ENCODE data around the gene PLXNB3.

Gene PLXNB3

DNA sequence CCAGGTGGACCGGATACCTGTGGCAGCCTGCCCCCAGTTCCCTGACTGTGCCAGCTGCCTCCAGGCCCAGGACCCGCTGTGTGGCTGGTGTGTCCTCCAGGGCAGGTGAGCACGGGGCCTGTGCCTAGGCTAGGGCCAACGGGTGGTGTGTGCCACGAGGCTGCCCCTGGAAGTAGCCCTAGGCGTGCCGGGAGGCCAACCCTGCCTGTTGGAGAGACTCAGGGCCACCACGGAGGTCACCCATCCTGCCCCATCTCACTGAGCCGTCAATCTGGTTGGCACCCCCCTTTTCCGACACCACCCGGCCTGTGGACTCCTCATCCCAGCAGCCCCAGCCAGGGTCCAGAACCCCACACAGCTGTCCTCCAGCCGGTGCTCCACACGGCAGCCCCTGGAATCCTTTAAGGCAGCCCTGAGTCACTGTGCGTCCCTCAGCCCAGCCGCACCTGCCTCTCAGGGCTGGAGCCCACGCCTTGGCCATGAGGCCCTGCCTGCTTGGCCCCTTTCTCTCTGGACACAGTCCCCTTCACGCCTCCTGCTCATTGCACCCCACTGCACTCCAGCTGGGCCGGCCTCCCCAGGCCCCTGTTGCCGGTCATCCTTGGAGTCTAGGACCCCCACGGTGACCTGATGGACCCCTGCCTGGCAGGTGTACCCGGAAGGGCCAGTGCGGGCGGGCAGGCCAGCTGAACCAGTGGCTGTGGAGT lies 5.3 kb downstream of the PLXNB3 start:
- H3K36me3 ChIP-seq (ENCODE audit: control insufficient read depth, insufficient read depth, low read length): no peaks in the 10 kb centered on the region
- H3K27me3 ChIP-seq (ENCODE audit: control insufficient read depth, insufficient read depth, low read length, poor library complexity, severe bottlenecking): no peaks in the 10 kb centered on the region
- WGBS, 2 experiments: 93% methylated on average over 23 of the region's 23 CpGs
- H3K9me3 ChIP-seq (ENCODE audit: control insufficient read depth, low read length): no peaks in the 10 kb centered on the region
- H3K4me3 ChIP-seq (ENCODE audit: insufficient read depth, low read depth, low read length): no peak overlapping the region
- H3K27ac ChIP-seq (ENCODE audit: insufficient read depth, low read depth, low read length, poor library complexity, severe bottlenecking): no peak overlapping the region
- H3K4me1 ChIP-seq (ENCODE audit: control insufficient read depth, insufficient read depth, low read length): peaks cover 15% of the 10 kb centered on the region

DNA sequence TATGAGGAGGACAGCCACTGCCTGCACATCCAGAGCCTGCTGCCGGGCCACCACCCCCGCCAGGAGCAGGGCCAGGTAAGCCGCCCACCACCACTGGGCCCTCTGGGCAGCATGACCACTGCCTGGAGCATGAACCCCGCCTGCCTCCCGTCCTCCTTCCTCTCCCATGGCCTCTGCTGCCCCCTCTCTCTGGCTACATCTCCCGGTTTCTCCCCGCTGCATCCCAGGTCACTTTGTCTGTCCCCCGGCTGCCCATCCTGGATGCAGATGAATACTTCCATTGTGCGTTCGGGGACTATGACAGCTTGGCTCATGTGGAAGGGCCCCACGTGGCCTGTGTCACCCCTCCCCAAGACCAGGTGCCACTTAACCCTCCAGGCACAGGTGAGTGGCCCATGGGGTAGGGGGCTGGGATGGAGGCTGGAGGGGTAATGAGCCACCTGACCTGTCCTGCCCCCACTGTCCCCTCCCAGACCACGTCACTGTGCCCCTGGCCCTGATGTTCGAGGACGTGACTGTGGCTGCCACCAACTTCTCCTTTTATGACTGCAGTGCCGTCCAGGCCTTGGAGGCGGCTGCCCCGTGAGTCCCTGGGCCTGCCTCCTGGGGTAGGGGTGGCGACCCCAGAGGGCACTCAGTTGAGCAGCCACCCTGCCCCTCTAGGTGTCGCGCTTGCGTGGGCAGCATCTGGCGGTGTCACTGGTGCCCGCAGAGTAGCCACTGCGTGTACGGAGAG lies 6.0 kb downstream of the PLXNB3 start:
- peaks cover 11% of the 10 kb centered on the region for H3K4me1 ChIP-seq (ENCODE audit: control insufficient read depth, insufficient read depth, low read length)
- 89 to 91% methylated on average over 25 of the region's 25 CpGs for WGBS, 2 experiments
- no peak overlapping the region for H3K27ac ChIP-seq (ENCODE audit: insufficient read depth, low read depth, low read length, poor library complexity, severe bottlenecking)
- no peaks in the 10 kb centered on the region for H3K36me3 ChIP-seq (ENCODE audit: control insufficient read depth, insufficient read depth, low read length)
- H3K4me3 ChIP-seq (ENCODE audit: insufficient read depth, low read depth, low read length): no peak overlapping the region
- no peaks in the 10 kb centered on the region for H3K27me3 ChIP-seq (ENCODE audit: control insufficient read depth, insufficient read depth, low read length, poor library complexity, severe bottlenecking)
- H3K9me3 ChIP-seq (ENCODE audit: control insufficient read depth, low read length): no peaks in the 10 kb centered on the region

DNA sequence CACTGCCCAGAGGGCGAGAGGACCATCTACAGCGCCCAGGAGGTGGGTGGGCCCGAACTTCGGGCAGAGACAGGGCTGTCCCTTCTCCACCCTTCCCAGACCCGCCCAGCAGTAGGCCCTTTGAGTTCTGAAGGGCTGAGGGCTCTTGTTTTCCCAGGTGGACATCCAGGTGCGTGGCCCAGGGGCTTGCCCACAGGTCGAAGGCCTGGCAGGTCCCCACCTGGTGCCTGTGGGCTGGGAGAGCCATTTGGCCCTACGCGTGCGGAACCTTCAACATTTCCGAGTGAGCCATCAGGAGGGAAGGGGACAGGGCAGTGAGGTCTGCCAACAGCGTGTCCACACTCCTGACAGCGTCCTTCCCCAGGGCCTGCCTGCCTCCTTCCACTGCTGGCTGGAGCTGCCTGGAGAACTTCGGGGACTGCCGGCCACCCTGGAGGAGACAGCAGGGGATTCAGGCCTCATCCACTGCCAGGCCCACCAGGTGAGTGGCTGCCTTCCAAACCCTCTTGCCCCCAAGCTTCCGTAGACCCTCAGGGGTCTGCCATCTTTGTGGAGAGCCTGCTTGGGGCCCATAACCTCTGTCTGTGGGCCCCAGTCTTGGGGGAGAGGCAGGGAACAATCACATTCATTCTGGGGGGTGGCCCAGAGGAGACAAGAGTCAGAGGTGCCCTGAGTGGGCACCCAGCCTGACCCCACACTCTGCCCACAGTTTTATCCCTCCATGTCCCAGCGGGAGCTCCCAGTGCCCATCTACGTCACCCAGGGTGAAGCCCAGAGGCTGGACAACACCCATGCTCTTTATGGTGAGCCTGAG lies 6.8 kb downstream of the PLXNB3 start:
- Histone ChIP-seq H3K9me3 (ENCODE audit: control insufficient read depth, low read length) (no peaks in the 10 kb centered on the region), H3K27ac (ENCODE audit: insufficient read depth, low read depth, low read length, poor library complexity, severe bottlenecking) (no peak overlapping the region), H3K4me3 (ENCODE audit: insufficient read depth, low read depth, low read length) (no peak overlapping the region), H3K36me3 (ENCODE audit: control insufficient read depth, insufficient read depth, low read length) (no peaks in the 10 kb centered on the region), H3K4me1 (ENCODE audit: control insufficient read depth, insufficient read depth, low read length) (peaks cover 4% of the 10 kb centered on the region), H3K27me3 (ENCODE audit: control insufficient read depth, insufficient read depth, low read length, poor library complexity, severe bottlenecking) (no peaks in the 10 kb centered on the region)
- WGBS, 2 experiments: 94 to 95% methylated on average over 18 of the region's 18 CpGs

DNA sequence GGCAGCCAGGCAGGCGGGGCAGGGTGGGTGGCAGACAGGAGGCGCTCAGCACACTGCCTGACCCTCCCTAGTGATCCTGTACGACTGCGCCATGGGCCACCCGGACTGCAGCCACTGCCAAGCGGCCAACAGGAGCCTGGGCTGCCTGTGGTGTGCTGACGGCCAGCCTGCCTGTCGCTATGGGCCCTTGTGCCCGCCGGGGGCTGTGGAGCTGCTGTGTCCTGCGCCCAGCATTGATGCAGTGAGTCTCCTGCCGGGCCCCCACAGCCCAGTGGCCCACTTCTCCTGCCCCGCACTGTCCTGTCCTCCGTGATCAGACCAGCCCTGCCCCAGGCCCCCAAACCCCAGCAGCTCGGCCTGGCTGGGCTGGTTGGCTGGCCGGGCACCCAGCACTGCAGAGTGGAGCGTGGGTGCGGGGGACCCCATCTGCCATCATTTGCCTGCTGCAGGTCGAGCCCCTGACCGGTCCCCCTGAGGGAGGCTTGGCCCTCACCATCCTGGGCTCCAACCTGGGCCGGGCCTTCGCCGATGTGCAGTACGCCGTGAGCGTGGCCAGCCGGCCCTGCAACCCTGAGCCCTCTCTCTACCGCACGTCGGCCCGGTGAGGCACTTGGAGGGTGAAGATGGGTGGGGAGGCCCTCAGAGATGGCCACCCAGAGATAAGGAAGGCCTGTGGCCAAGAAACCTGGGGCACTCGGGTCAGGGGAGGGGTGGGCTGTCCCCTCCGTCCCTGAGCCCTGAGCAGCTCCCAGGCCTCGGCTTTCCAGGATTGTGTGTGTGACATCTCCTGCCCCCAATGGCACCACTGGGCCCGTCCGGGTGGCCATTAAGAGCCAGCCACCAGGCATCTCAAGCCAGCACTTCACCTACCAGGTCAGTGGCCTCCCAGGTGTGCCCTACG lies 7.6 kb downstream of the PLXNB3 start:
- no peaks in the 10 kb centered on the region for H3K27me3 ChIP-seq (ENCODE audit: control insufficient read depth, insufficient read depth, low read length, poor library complexity, severe bottlenecking)
- WGBS, 2 experiments: 91% methylated on average over 37 of the region's 37 CpGs
- H3K4me3 ChIP-seq (ENCODE audit: insufficient read depth, low read depth, low read length): no peak overlapping the region
- peaks cover under 1% of the 10 kb centered on the region for H3K4me1 ChIP-seq (ENCODE audit: control insufficient read depth, insufficient read depth, low read length)
- no peaks in the 10 kb centered on the region for H3K36me3 ChIP-seq (ENCODE audit: control insufficient read depth, insufficient read depth, low read length)
- no peak overlapping the region for H3K27ac ChIP-seq (ENCODE audit: insufficient read depth, low read depth, low read length, poor library complexity, severe bottlenecking)
- no peaks in the 10 kb centered on the region for H3K9me3 ChIP-seq (ENCODE audit: control insufficient read depth, low read length)

DNA sequence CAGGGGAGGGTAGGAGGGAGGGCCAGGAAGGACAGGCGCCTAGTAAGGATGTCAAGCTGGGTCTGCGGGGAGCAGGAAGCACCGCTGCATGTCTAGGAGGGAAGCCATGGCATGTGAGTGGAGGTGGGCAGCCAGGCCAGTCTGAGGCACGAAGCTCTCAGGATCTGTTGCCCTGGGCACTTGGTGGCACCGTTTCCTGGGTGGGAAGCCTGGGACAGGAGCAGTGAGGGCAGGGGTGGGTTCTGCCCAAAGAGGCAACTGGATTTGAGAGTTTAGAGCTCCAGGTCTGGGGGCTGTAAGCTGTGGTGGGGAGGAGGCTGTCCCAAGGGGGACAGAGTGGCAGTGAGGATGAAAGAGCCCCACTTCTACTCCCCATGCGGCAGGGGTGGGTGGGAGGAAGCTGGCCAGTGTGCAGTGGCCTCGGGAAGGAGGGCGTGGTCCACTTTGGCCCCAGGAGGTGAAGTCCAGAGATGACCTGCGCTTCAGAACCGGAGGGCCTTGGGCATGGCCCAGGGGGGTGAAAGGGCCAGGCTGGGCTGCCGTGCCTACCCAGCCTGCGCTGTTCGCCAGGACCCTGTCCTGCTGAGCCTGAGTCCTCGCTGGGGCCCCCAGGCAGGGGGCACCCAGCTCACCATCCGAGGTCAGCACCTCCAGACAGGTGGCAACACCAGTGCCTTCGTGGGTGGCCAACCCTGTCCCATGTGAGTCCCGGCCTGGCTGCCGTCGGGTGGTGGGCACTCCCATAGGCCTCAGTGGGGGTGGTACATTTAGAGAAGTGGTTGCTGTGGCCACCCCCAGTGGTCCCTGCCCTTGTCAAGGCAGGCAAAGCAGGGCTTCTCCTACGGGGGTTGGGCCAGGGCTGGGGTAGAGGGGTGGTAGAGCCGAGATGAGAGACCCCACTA lies 8.5 kb downstream of the PLXNB3 start:
- 88 to 90% methylated on average over 21 of the region's 21 CpGs for WGBS, 2 experiments
- no peaks in the 10 kb centered on the region for H3K4me1 ChIP-seq (ENCODE audit: control insufficient read depth, insufficient read depth, low read length)
- no peaks in the 10 kb centered on the region for H3K27me3 ChIP-seq (ENCODE audit: control insufficient read depth, insufficient read depth, low read length, poor library complexity, severe bottlenecking)
- H3K27ac ChIP-seq (ENCODE audit: insufficient read depth, low read depth, low read length, poor library complexity, severe bottlenecking): no peak overlapping the region
- no peak overlapping the region for H3K4me3 ChIP-seq (ENCODE audit: insufficient read depth, low read depth, low read length)
- H3K9me3 ChIP-seq (ENCODE audit: control insufficient read depth, low read length): no peaks in the 10 kb centered on the region
- H3K36me3 ChIP-seq (ENCODE audit: control insufficient read depth, insufficient read depth, low read length): no peaks in the 10 kb centered on the region

DNA sequence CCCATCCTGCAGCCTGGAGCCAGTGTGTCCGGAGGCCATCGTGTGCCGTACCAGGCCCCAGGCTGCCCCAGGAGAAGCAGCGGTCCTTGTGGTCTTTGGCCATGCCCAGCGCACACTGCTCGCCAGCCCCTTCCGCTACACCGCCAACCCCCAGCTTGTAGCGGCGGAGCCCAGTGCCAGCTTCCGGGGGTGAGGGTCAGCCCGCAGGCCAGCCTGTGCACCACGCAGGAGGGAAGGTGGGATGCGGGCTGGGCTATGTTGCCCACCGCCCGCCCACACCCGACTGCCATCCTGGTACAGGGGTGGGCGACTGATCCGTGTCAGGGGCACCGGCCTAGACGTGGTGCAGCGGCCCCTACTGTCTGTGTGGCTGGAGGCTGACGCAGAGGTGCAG lies 9.2 kb downstream of the PLXNB3 start:
- no peaks in the 10 kb centered on the region for H3K4me1 ChIP-seq (ENCODE audit: control insufficient read depth, insufficient read depth, low read length)
- no peaks in the 10 kb centered on the region for H3K27me3 ChIP-seq (ENCODE audit: control insufficient read depth, insufficient read depth, low read length, poor library complexity, severe bottlenecking)
- H3K9me3 ChIP-seq (ENCODE audit: control insufficient read depth, low read length): no peaks in the 10 kb centered on the region
- H3K36me3 ChIP-seq (ENCODE audit: control insufficient read depth, insufficient read depth, low read length): no peaks in the 10 kb centered on the region
- 96% methylated on average over 23 of the region's 23 CpGs for WGBS, 2 experiments
- H3K4me3 ChIP-seq (ENCODE audit: insufficient read depth, low read depth, low read length): no peak overlapping the region
- no peak overlapping the region for H3K27ac ChIP-seq (ENCODE audit: insufficient read depth, low read depth, low read length, poor library complexity, severe bottlenecking)

DNA sequence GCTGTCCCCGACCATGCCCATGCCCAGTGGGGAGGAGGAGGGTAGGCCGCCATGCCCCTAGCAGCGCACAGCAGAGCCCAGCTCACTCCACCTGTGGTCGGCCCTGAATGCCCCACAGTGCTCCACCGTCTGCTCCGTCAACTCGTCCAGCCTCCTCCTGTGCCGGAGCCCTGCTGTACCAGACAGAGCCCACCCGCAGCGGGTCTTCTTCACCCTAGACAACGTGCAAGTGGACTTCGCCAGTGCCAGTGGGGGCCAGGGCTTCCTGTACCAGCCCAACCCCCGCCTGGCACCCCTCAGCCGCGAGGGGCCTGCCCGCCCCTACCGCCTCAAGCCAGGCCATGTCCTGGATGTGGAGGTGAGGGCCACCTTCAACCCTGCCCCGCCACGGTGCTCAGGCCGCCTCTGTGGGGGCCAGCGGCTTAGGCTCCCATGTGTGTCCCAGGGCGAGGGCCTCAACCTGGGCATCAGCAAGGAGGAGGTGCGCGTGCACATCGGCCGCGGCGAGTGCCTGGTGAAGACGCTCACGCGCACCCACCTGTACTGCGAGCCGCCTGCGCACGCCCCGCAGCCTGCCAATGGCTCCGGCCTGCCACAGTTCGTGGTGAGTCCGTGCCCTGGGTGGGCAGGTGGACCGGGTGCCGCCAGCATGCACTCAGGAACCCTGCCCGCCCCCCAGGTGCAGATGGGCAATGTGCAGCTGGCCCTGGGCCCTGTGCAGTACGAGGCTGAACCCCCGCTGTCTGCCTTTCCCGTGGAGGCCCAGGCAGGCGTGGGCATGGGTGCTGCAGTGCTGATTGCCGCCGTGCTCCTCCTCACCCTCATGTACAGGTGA lies 9.9 kb downstream of the PLXNB3 start:
- Histone ChIP-seq H3K27me3 (ENCODE audit: control insufficient read depth, insufficient read depth, low read length, poor library complexity, severe bottlenecking) (no peaks in the 10 kb centered on the region), H3K9me3 (ENCODE audit: control insufficient read depth, low read length) (no peaks in the 10 kb centered on the region), H3K4me3 (ENCODE audit: insufficient read depth, low read depth, low read length) (no peak overlapping the region), H3K27ac (ENCODE audit: insufficient read depth, low read depth, low read length, poor library complexity, severe bottlenecking) (no peak overlapping the region), H3K4me1 (ENCODE audit: control insufficient read depth, insufficient read depth, low read length) (no peaks in the 10 kb centered on the region), H3K36me3 (ENCODE audit: control insufficient read depth, insufficient read depth, low read length) (no peaks in the 10 kb centered on the region)
- 94 to 95% methylated on average over 48 of the region's 48 CpGs for WGBS, 2 experiments

DNA sequence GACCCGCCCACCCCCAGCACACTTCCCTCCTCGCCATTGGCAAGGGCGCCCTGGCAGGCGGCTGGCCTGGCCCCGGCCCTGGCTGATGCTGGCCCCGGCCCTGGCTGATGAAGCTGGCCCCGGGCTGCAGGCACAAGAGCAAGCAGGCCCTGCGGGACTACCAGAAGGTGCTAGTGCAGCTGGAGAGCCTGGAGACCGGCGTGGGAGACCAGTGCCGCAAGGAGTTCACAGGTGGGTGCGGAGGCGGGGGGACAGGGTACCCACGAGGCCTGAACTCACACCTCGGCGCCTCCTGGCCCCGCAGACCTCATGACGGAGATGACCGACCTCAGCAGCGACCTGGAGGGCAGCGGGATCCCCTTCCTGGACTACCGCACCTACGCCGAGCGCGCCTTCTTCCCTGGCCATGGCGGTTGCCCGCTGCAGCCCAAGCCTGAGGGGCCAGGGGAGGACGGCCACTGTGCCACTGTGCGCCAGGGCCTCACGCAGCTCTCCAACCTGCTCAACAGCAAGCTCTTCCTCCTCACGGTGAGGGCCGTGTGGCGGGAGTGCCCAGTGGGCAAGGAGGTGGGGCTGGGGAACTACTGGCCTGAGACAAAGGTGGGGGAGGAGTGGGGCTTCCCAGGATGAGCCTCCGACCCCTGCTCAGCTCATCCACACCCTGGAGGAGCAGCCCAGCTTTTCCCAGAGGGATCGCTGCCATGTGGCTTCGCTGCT lies 10.7 kb downstream of the PLXNB3 start:
- no peaks in the 10 kb centered on the region for H3K27me3 ChIP-seq (ENCODE audit: control insufficient read depth, insufficient read depth, low read length, poor library complexity, severe bottlenecking)
- no peak overlapping the region for H3K4me3 ChIP-seq (ENCODE audit: insufficient read depth, low read depth, low read length)
- H3K4me1 ChIP-seq (ENCODE audit: control insufficient read depth, insufficient read depth, low read length): peaks cover 2% of the 10 kb centered on the region
- no peak overlapping the region for H3K27ac ChIP-seq (ENCODE audit: insufficient read depth, low read depth, low read length, poor library complexity, severe bottlenecking)
- 92 to 96% methylated on average over 34 to 37 of the region's 37 CpGs for WGBS, 2 experiments
- no peaks in the 10 kb centered on the region for H3K36me3 ChIP-seq (ENCODE audit: control insufficient read depth, insufficient read depth, low read length)
- no peaks in the 10 kb centered on the region for H3K9me3 ChIP-seq (ENCODE audit: control insufficient read depth, low read length)
